ENCODE data around the gene UBL4A.

- TF ChIP-seq CTCF (IDR thresholded peaks at IDR 0.05) (no peak), ZFX (IDR thresholded peaks at IDR 0.05; ENCODE audit: borderline replicate concordance) (no peak)
Observed at GRCh38 chrX:154434394-154435168, 51.8 kb downstream of the UBL4A start.

Measured in 22Rv1 (cell line).